T-helper 17 cell (primary cell): Measurements from ENCODE around the gene AGMAT. TPM values are rescaled to one million over a fixed set of nuclear protein-coding genes. Genes with fewer than 3 reads are reported as not detected.

Experiments
- ATAC-seq: fragments of 150-1000 bp; cut with Tn5 transposase; 2 replicates; pipeline ENCODE4 v1.10.0; 2021; ENCODE audit warnings: mild to moderate bottlenecking, moderate library complexity
- DNase-seq, 3 donors: peaks; one replicate each; pipeline versions ENCODE4 v3.0.0 to v3.0.0-alpha.2; 2020 to 2021
- H3K9me3 ChIP-seq: one replicate; pipeline ENCODE4 v1.7.0; 2013; ENCODE audit warnings: low read length, mild to moderate bottlenecking; ENCODE audit not compliant: control insufficient read depth, poor library complexity, severe bottlenecking
- H3K27ac Mint-ChIP-seq: one replicate; pipeline ENCODE4 v1.8.0; 2022; ENCODE audit warnings: mild to moderate bottlenecking, moderate library complexity, mixed read lengths
- H3K27me3 Mint-ChIP-seq: one replicate; pipeline ENCODE4 v1.8.0; 2022; ENCODE audit warnings: mixed read lengths
- H3K36me3 Mint-ChIP-seq: one replicate; pipeline ENCODE4 v1.8.0; 2022; ENCODE audit warnings: low read depth, mixed read lengths
- H3K4me1 Mint-ChIP-seq: one replicate; pipeline ENCODE4 v1.8.0; 2022; ENCODE audit warnings: mild to moderate bottlenecking, mixed read lengths
- H3K4me3 Mint-ChIP-seq: one replicate; pipeline ENCODE4 v1.8.0; 2022; ENCODE audit warnings: mild to moderate bottlenecking, moderate library complexity, mixed read lengths
- total RNA-seq, 4 donors: library from RNA in 2 of 4; stranded (reverse) in 2 of 4; gene quantifications; one replicate each; pipeline ENCODE4 v1.2.3 and lab custom pipeline; 2022 to 2026

AGMAT gene
- 1 to 10 TPM; 5.7 to 6.8 TPM for total RNA-seq
- 9.6 to 10.3 reads per million in 2 donors for total RNA-seq (lab: John Stamatoyannopoulos, UW)

- Mint-ChIP-seq H3K36me3 (peaks cover 3% of the 10 kb centered on the region), H3K4me3 (peak within 1 kb of the TSS; percentile 84), H3K27ac (peak within 1 kb of the TSS; percentile 16), H3K27me3 (no peaks in the 10 kb centered on the region), H3K4me1 (peaks cover 16% of the 10 kb centered on the region)
- no peaks in the 10 kb centered on the region for H3K9me3 ChIP-seq
- ATAC-seq (peak; percentile 85), DNase-seq (peak; percentile 19 to 31 (median 21))
Measured at GRCh38 chr1:15584489-15585363, at the start of gene AGMAT. TSS of gene AGMAT (minus strand) at chr1:15585051. CDS start at chr1:15584967, 84 bp downstream.

DNA sequence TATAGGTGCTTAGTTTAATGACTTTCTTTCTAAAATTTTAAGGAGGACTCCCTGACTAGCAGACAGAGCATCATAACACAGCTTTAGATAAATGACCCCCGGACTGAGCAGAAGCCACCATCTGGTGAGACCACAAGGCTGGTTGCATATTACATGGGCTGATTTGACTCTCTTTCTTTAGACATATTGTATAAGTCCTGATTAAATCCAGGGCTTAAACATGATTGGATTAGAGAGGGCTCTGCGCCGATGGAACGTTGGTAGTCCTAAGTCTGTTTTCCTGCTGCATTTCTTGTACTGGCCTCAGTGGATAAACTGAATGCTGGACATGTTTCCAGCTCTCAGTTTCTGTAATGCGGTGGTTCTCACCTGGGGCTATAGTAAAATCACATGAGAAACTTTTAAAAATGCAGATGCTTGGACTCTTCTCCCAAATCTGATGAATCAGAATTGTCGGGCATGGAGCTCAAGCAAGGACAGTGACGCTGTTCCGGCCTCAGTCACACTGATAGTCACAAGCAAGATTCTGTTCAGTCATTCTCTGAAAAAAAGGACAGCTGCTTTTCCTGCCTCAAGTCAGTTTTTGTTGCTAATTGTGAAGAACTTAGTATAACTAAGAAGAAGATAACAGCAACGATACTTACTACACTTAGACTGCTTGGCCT lies 49.0 kb upstream of the AGMAT start:
- peaks cover 6% of the 10 kb centered on the region for H3K36me3 Mint-ChIP-seq
- no peak for ATAC-seq
- H3K4me3 Mint-ChIP-seq, result no peak overlapping the region
- H3K9me3 ChIP-seq, result no peaks in the 10 kb centered on the region
- H3K27ac Mint-ChIP-seq, result no peak overlapping the region
- DNase-seq, result no peak
- peaks cover 3% of the 10 kb centered on the region for H3K4me1 Mint-ChIP-seq
- H3K27me3 Mint-ChIP-seq, result no peaks in the 10 kb centered on the region

DNA sequence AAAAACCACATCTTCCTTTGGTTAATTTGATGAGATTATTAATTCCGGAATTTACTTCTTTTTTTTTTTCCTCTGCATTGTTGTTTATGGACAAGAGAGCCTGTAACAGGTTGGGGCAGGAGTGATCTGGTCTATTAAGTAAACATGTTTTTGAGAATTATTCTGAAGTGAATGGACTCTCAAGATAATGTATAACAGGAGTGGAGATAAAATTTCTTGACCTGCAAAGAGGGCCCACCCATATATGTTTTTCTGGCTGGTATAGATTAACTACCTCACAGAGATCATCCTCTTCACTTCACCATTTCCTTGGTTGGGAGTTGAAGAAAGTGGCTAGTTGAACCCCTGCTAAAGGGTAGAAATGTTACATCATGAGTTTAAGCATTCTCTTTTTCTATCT lies 43.2 kb upstream of the AGMAT start:
- no peak for DNase-seq
- peaks cover 3% of the 10 kb centered on the region for H3K36me3 Mint-ChIP-seq
- no peak for ATAC-seq
- H3K9me3 ChIP-seq, result no peaks in the 10 kb centered on the region
- no peaks in the 10 kb centered on the region for H3K27me3 Mint-ChIP-seq
- no peak overlapping the region for H3K4me3 Mint-ChIP-seq
- H3K4me1 Mint-ChIP-seq, result peaks cover 17% of the 10 kb centered on the region
- H3K27ac Mint-ChIP-seq, result no peak overlapping the region

- H3K9me3 ChIP-seq, result no peaks in the 10 kb centered on the region
- Mint-ChIP-seq H3K4me1 (peaks cover 22% of the 10 kb centered on the region), H3K27ac (no peak overlapping the region), H3K36me3 (peaks cover 3% of the 10 kb centered on the region), H3K4me3 (no peak overlapping the region), H3K27me3 (no peaks in the 10 kb centered on the region)
- DNase-seq (no peak), ATAC-seq (no peak)
Measured at GRCh38 chr1:15627343-15627988, 42.6 kb upstream of the AGMAT start.

- DNase-seq, result no peak
- no peaks in the 10 kb centered on the region for H3K27me3 Mint-ChIP-seq
- no peaks in the 10 kb centered on the region for H3K36me3 Mint-ChIP-seq
- no peak for ATAC-seq
- no peaks in the 10 kb centered on the region for H3K9me3 ChIP-seq
- no peak overlapping the region for H3K4me3 Mint-ChIP-seq
- peaks cover 27% of the 10 kb centered on the region for H3K4me1 Mint-ChIP-seq
- H3K27ac Mint-ChIP-seq, result peak overlapping the region; percentile 73
Measured at GRCh38 chr1:15626269-15626950, 41.6 kb upstream of the AGMAT start.

GRCh38 chr1:15625056-15625917 lies 40.4 kb upstream of the AGMAT start:
- no peaks in the 10 kb centered on the region for H3K27me3 Mint-ChIP-seq

DNA sequence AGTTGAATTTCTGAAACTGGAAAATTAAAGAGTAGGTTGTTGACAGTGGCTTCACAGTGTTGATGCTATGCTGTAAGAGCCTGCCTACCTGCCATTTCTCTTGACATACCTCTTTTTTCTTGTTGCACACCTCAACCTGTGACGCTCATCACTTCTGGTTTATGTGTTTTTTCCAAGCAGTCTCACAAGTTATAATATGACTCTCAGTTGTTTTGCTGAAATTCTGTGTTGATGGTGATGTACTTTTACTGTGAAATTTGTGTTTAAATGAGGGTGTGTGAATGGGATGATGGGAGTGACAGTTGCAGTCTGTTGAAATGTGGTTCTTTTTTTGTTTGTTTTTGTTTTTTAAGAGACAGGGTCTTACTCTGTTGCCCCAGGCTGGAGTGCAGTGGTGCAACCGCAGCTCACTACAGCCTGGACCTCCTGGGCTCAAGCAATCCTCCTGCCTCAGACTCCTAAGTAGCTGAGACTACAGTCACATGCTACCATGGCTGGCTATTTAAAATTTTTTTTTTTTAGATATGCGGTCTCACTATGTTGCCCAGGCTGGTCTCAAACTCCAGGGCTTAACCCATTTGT lies 39.4 kb upstream of the AGMAT start:
- Mint-ChIP-seq H3K4me3 (no peak overlapping the region), H3K27ac (peak overlapping the region; percentile 57), H3K4me1 (peaks cover 39% of the 10 kb centered on the region), H3K27me3 (no peaks in the 10 kb centered on the region), H3K36me3 (no peaks in the 10 kb centered on the region)
- DNase-seq (no peak), ATAC-seq (no peak)
- H3K9me3 ChIP-seq, result no peaks in the 10 kb centered on the region

More at GRCh38 chr1:15625056-15625917, 40.4 kb upstream of the AGMAT start:
- DNase-seq (no peak), ATAC-seq (no peak)
- Mint-ChIP-seq H3K36me3 (no peaks in the 10 kb centered on the region), H3K27ac (no peak overlapping the region), H3K4me1 (peaks cover 35% of the 10 kb centered on the region), H3K4me3 (no peak overlapping the region)
- no peaks in the 10 kb centered on the region for H3K9me3 ChIP-seq

GRCh38 chr1:15623435-15623834 lies 38.6 kb upstream of the AGMAT start:
- no peak overlapping the region for H3K4me3 Mint-ChIP-seq
- ATAC-seq (no peak), DNase-seq (no peak)
- no peaks in the 10 kb centered on the region for H3K27me3 Mint-ChIP-seq
- no peaks in the 10 kb centered on the region for H3K9me3 ChIP-seq
- H3K36me3 Mint-ChIP-seq, result no peaks in the 10 kb centered on the region
- no peak overlapping the region for H3K27ac Mint-ChIP-seq
- H3K4me1 Mint-ChIP-seq, result peaks cover 45% of the 10 kb centered on the region

- no peak for ATAC-seq
- Mint-ChIP-seq H3K27ac (peak overlapping the region; percentile 53), H3K4me1 (peaks cover 46% of the 10 kb centered on the region), H3K27me3 (no peaks in the 10 kb centered on the region), H3K4me3 (peak overlapping the region; percentile 31), H3K36me3 (no peaks in the 10 kb centered on the region)
- no peak for DNase-seq
- no peaks in the 10 kb centered on the region for H3K9me3 ChIP-seq
Measured at GRCh38 chr1:15622712-15623373, 38.0 kb upstream of the AGMAT start.

DNA sequence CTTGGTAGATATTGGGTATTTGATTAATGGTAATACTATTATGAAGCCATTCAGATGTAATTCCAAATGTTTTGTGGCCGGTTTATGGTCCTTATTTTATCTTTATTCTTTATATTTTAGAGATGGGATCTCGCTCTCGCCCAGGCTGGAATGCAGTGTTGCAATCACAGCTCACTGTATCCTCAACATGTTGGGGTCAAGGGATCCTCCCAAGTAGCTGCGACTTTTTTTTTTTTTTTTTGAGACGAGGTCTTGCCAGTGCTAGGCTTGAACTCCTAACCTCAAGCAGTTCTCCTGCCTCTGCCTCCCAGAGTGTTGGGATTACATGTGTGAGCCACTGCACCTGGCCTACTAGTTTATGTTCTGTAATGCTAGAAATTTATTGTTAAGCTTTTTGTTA lies 37.1 kb upstream of the AGMAT start:
- ATAC-seq, result no peak
- Mint-ChIP-seq H3K27ac (peak overlapping the region; percentile 39), H3K4me3 (no peak overlapping the region), H3K4me1 (peaks cover 46% of the 10 kb centered on the region), H3K27me3 (no peaks in the 10 kb centered on the region), H3K36me3 (no peaks in the 10 kb centered on the region)
- H3K9me3 ChIP-seq, result no peaks in the 10 kb centered on the region
- no peak for DNase-seq

GRCh38 chr1:15620902-15621682 lies 36.2 kb upstream of the AGMAT start:
- Mint-ChIP-seq H3K36me3 (no peaks in the 10 kb centered on the region), H3K27ac (peak overlapping the region; percentile 88), H3K27me3 (no peaks in the 10 kb centered on the region), H3K4me3 (no peak overlapping the region), H3K4me1 (peaks cover 46% of the 10 kb centered on the region)
- no peak for DNase-seq
- no peak for ATAC-seq
- H3K9me3 ChIP-seq, result no peaks in the 10 kb centered on the region
